ENCODE data around the gene PCDHA1. TPM values are rescaled to one million over a fixed set of nuclear protein-coding genes. Genes with fewer than 3 reads are reported as not detected.
"Not testable (repeated sequence)": the region's sequence is repeated elsewhere in the genome, so short reads cannot be mapped to it uniquely, and the experiment has no call there.

The PCDHA1 gene
- 0.55 TPM for polyA plus RNA-seq
- long read RNA-seq, donor 1: 0 reads
- long read RNA-seq, donor 2, partial matches to known transcripts: 0 of 1 reads
- long read RNA-seq, donor 2, other reads (novel, unspliced or antisense): 0 of 1 reads
- long read RNA-seq, donor 3: 0 reads
- long read RNA-seq, donor 4: 0 reads
- long read RNA-seq, donor 5: 0 reads
- long read RNA-seq, donor 6: 0 reads
- long read RNA-seq, donor 7: 0 reads
- long read RNA-seq, donor 8: 0 reads
- long read RNA-seq, donor 9, partial matches to known transcripts: 0 of 1 reads
- long read RNA-seq, donor 9, other reads (novel, unspliced or antisense): 0 of 1 reads
- long read RNA-seq, donor 10: 0 reads
- long read RNA-seq, donor 11: 0 reads

- Histone ChIP-seq H3K27me3 (ENCODE audit: control insufficient read depth, insufficient read depth, low read length) (peaks cover 15% of the 10 kb centered on the region), H3K36me3 (ENCODE audit: control insufficient read depth, insufficient read depth, low read length) (no peaks in the 10 kb centered on the region), H3K9me3 (ENCODE audit: control insufficient read depth, low read depth, low read length) (peaks cover 27% of the 10 kb centered on the region), H3K27ac (ENCODE audit: low read length) (no peak within 1 kb of the TSS), H3K4me1 (ENCODE audit: control insufficient read depth, insufficient read depth, low read length) (no peaks in the 10 kb centered on the region), H3K4me3 (ENCODE audit: low read length) (no peak within 1 kb of the TSS)
- 13% methylated on average over 3 of the region's 29 CpGs for WGBS (ENCODE audit: insufficient coverage, low lambda C conversion rate)
- no peak for DNase-seq
These were observed at the start of gene PCDHA1 for GRCh38 chr5:140785905-140786686. TSS of gene PCDHA1 (plus strand) at chr5:140786140.

GRCh38 chr5:140737486-140737885 is 48.5 kb upstream of the PCDHA1 start:
- no peaks in the 10 kb centered on the region for H3K36me3 ChIP-seq (ENCODE audit: control insufficient read depth, insufficient read depth, low read length)

GRCh38 chr5:140741967-140742366 is 44.0 kb upstream of the PCDHA1 start:
- H3K27ac ChIP-seq (ENCODE audit: low read length): no peak overlapping the region
- H3K4me1 ChIP-seq (ENCODE audit: control insufficient read depth, insufficient read depth, low read length): no peaks in the 10 kb centered on the region
- H3K36me3 ChIP-seq (ENCODE audit: control insufficient read depth, insufficient read depth, low read length): no peaks in the 10 kb centered on the region
- H3K27me3 ChIP-seq (ENCODE audit: control insufficient read depth, insufficient read depth, low read length): no peaks in the 10 kb centered on the region
- no peak for DNase-seq
- H3K9me3 ChIP-seq (ENCODE audit: control insufficient read depth, low read depth, low read length): no peaks in the 10 kb centered on the region
- H3K4me3 ChIP-seq (ENCODE audit: low read length): no peak overlapping the region
- WGBS (ENCODE audit: insufficient coverage, low lambda C conversion rate): no CpG with 5 or more reads among the region's 1 CpG

More at GRCh38 chr5:140737486-140737885, 48.5 kb upstream of the PCDHA1 start:
- Histone ChIP-seq H3K4me1 (ENCODE audit: control insufficient read depth, insufficient read depth, low read length) (no peaks in the 10 kb centered on the region), H3K9me3 (ENCODE audit: control insufficient read depth, low read depth, low read length) (no peaks in the 10 kb centered on the region), H3K4me3 (ENCODE audit: low read length) (no peak overlapping the region), H3K27me3 (ENCODE audit: control insufficient read depth, insufficient read depth, low read length) (no peaks in the 10 kb centered on the region), H3K27ac (ENCODE audit: low read length) (no peak overlapping the region)
- no peak for DNase-seq
- WGBS (ENCODE audit: insufficient coverage, low lambda C conversion rate): 80% methylated on average over 1 of the region's 1 CpG

- Histone ChIP-seq H3K27ac (ENCODE audit: low read length) (no peak overlapping the region), H3K9me3 (ENCODE audit: control insufficient read depth, low read depth, low read length) (peaks cover 24% of the 10 kb centered on the region), H3K27me3 (ENCODE audit: control insufficient read depth, insufficient read depth, low read length) (no peaks in the 10 kb centered on the region), H3K4me1 (ENCODE audit: control insufficient read depth, insufficient read depth, low read length) (no peaks in the 10 kb centered on the region), H3K4me3 (ENCODE audit: low read length) (no peak overlapping the region), H3K36me3 (ENCODE audit: control insufficient read depth, insufficient read depth, low read length) (no peaks in the 10 kb centered on the region)
- WGBS (ENCODE audit: insufficient coverage, low lambda C conversion rate): no CpG with 5 or more reads among the region's 5 CpGs
- DNase-seq: no peak
These were observed 32.4 kb upstream of the PCDHA1 start for GRCh38 chr5:140753561-140753960.

GRCh38 chr5:140764177-140764973 is 21.6 kb upstream of the PCDHA1 start:
- Histone ChIP-seq H3K4me3 (ENCODE audit: low read length) (no peak overlapping the region), H3K9me3 (ENCODE audit: control insufficient read depth, low read depth, low read length) (peaks cover 32% of the 10 kb centered on the region), H3K27me3 (ENCODE audit: control insufficient read depth, insufficient read depth, low read length) (no peaks in the 10 kb centered on the region), H3K4me1 (ENCODE audit: control insufficient read depth, insufficient read depth, low read length) (no peaks in the 10 kb centered on the region), H3K27ac (ENCODE audit: low read length) (no peak overlapping the region), H3K36me3 (ENCODE audit: control insufficient read depth, insufficient read depth, low read length) (no peaks in the 10 kb centered on the region)
- DNase-seq: no peak
- WGBS (ENCODE audit: insufficient coverage, low lambda C conversion rate): 83% methylated on average over 2 of the region's 2 CpGs

- Histone ChIP-seq H3K36me3 (ENCODE audit: control insufficient read depth, insufficient read depth, low read length) (no peaks in the 10 kb centered on the region), H3K27me3 (ENCODE audit: control insufficient read depth, insufficient read depth, low read length) (no peaks in the 10 kb centered on the region), H3K27ac (ENCODE audit: low read length) (no peak overlapping the region), H3K4me3 (ENCODE audit: low read length) (no peak overlapping the region), H3K9me3 (ENCODE audit: control insufficient read depth, low read depth, low read length) (peaks cover 34% of the 10 kb centered on the region), H3K4me1 (ENCODE audit: control insufficient read depth, insufficient read depth, low read length) (no peaks in the 10 kb centered on the region)
- WGBS (ENCODE audit: insufficient coverage, low lambda C conversion rate): 73% methylated on average over 2 of the region's 4 CpGs
- DNase-seq: no peak
These were observed 18.5 kb upstream of the PCDHA1 start for GRCh38 chr5:140767444-140767843.

GRCh38 chr5:140780512-140780911 is 5.4 kb upstream of the PCDHA1 start:
- Histone ChIP-seq H3K4me3 (ENCODE audit: low read length) (no peak overlapping the region), H3K36me3 (ENCODE audit: control insufficient read depth, insufficient read depth, low read length) (no peaks in the 10 kb centered on the region), H3K27me3 (ENCODE audit: control insufficient read depth, insufficient read depth, low read length) (no peaks in the 10 kb centered on the region), H3K4me1 (ENCODE audit: control insufficient read depth, insufficient read depth, low read length) (no peaks in the 10 kb centered on the region), H3K9me3 (ENCODE audit: control insufficient read depth, low read depth, low read length) (peaks cover 15% of the 10 kb centered on the region), H3K27ac (ENCODE audit: low read length) (no peak overlapping the region)
- WGBS (ENCODE audit: insufficient coverage, low lambda C conversion rate): no CpG with 5 or more reads among the region's 1 CpG
- DNase-seq: no peak

- not testable (repeated sequence) for H3K4me1 ChIP-seq (ENCODE audit: control insufficient read depth, insufficient read depth, low read length); H3K27ac ChIP-seq (ENCODE audit: low read length); DNase-seq; H3K4me3 ChIP-seq (ENCODE audit: low read length); H3K36me3 ChIP-seq (ENCODE audit: control insufficient read depth, insufficient read depth, low read length)
- WGBS (ENCODE audit: insufficient coverage, low lambda C conversion rate): no CpG with 5 or more reads among the region's 44 CpGs
- H3K9me3 ChIP-seq (ENCODE audit: control insufficient read depth, low read depth, low read length): peaks cover 27% of the 10 kb centered on the region
- H3K27me3 ChIP-seq (ENCODE audit: control insufficient read depth, insufficient read depth, low read length): peaks cover 15% of the 10 kb centered on the region
These were observed 1.5 kb downstream of the PCDHA1 start for GRCh38 chr5:140787422-140787821.

- H3K27me3 ChIP-seq (ENCODE audit: control insufficient read depth, insufficient read depth, low read length): peaks cover 15% of the 10 kb centered on the region
- no CpG with 5 or more reads among the region's 70 CpGs for WGBS (ENCODE audit: insufficient coverage, low lambda C conversion rate)
- peaks cover 27% of the 10 kb centered on the region for H3K9me3 ChIP-seq (ENCODE audit: control insufficient read depth, low read depth, low read length)
These were observed 2.0 kb downstream of the PCDHA1 start for GRCh38 chr5:140787849-140788504.

GRCh38 chr5:140791089-140791488 is 5.1 kb downstream of the PCDHA1 start:
- no peaks in the 10 kb centered on the region for H3K4me1 ChIP-seq (ENCODE audit: control insufficient read depth, insufficient read depth, low read length)
- no peak overlapping the region for H3K27ac ChIP-seq (ENCODE audit: low read length)
- H3K36me3 ChIP-seq (ENCODE audit: control insufficient read depth, insufficient read depth, low read length): no peaks in the 10 kb centered on the region
- peaks cover 15% of the 10 kb centered on the region for H3K27me3 ChIP-seq (ENCODE audit: control insufficient read depth, insufficient read depth, low read length)
- H3K9me3 ChIP-seq (ENCODE audit: control insufficient read depth, low read depth, low read length): peaks cover 32% of the 10 kb centered on the region
- 41% methylated on average over 2 of the region's 2 CpGs for WGBS (ENCODE audit: insufficient coverage, low lambda C conversion rate)
- no peak for DNase-seq
- no peak overlapping the region for H3K4me3 ChIP-seq (ENCODE audit: low read length)

More at GRCh38 chr5:140787849-140788504, 2.0 kb downstream of the PCDHA1 start:
- H3K4me1 ChIP-seq (ENCODE audit: control insufficient read depth, insufficient read depth, low read length); H3K4me3 ChIP-seq (ENCODE audit: low read length); DNase-seq; H3K36me3 ChIP-seq (ENCODE audit: control insufficient read depth, insufficient read depth, low read length); H3K27ac ChIP-seq (ENCODE audit: low read length): not testable (repeated sequence)

All from large intestine (tissue), 12 donors.